NCI-H446 (cell line): ENCODE measurements around the gene TUBGCP5.

Experiments used
- DNase-seq, 2 experiments: peaks; one replicate each; lab custom pipeline; 2025; lab: John Stamatoyannopoulos, UW

TUBGCP5 gene

GRCh38 chr15:22978691-22979237, 60.6 kb downstream of the TUBGCP5 start:
- no peak for DNase-seq

- DNase-seq = no peak
Observed at GRCh38 chr15:22974745-22975144, 64.6 kb downstream of the TUBGCP5 start.

- no peak for DNase-seq
Observed at GRCh38 chr15:22973987-22974386, 65.4 kb downstream of the TUBGCP5 start.

- no peak for DNase-seq
Observed at GRCh38 chr15:22973286-22973685, 66.1 kb downstream of the TUBGCP5 start.

GRCh38 chr15:22969489-22969888, 69.9 kb downstream of the TUBGCP5 start:
- DNase-seq = no peak

GRCh38 chr15:22968366-22968765, 71.0 kb downstream of the TUBGCP5 start:
- no peak for DNase-seq

GRCh38 chr15:22967084-22967770, 72.1 kb downstream of the TUBGCP5 start:
- DNase-seq = no peak

- DNase-seq = no peak
Observed at GRCh38 chr15:22966321-22967083, 72.9 kb downstream of the TUBGCP5 start.

- DNase-seq = no peak
Observed at GRCh38 chr15:22963641-22964040, 75.7 kb downstream of the TUBGCP5 start.

- DNase-seq = no peak
Observed at GRCh38 chr15:22962611-22963010, 76.8 kb downstream of the TUBGCP5 start.

GRCh38 chr15:22961762-22962161, 77.6 kb downstream of the TUBGCP5 start:
- no peak for DNase-seq

GRCh38 chr15:22960556-22960955, 78.8 kb downstream of the TUBGCP5 start:
- no peak for DNase-seq

- no peak for DNase-seq
Observed at GRCh38 chr15:22960126-22960525, 79.2 kb downstream of the TUBGCP5 start.

GRCh38 chr15:22959321-22960101, 79.9 kb downstream of the TUBGCP5 start:
- no peak for DNase-seq

GRCh38 chr15:22958487-22959280, 80.7 kb downstream of the TUBGCP5 start:
- DNase-seq = no peak

GRCh38 chr15:22956978-22957260, 82.5 kb downstream of the TUBGCP5 start:
- no peak for DNase-seq

GRCh38 chr15:22956257-22956977, 83.0 kb downstream of the TUBGCP5 start:
- DNase-seq = no peak

- no peak for DNase-seq
Observed at GRCh38 chr15:22955544-22956119, 83.7 kb downstream of the TUBGCP5 start.

- DNase-seq = no peak
Observed at GRCh38 chr15:22954798-22955543, 84.4 kb downstream of the TUBGCP5 start.

GRCh38 chr15:22954326-22954725, 85.0 kb downstream of the TUBGCP5 start:
- no peak for DNase-seq
